Parathyroid adenoma (tissue), 2 donors: ENCODE data around the gene MNT.

Source experiments
- H2AFZ ChIP-seq: fragments of 300-600 bp; sonication (generic); one replicate; pipeline ENCODE4 v1.7.0; 2017; ENCODE audit warnings: antibody characterized with exemption, mild to moderate bottlenecking
- H3K27ac ChIP-seq: fragments of 300-600 bp; sonication (generic); one replicate; pipeline ENCODE4 v1.7.0; 2017
- H3K27me3 ChIP-seq: fragments of 300-600 bp; sonication (generic); one replicate; pipeline ENCODE4 v1.7.0; 2017; ENCODE audit warnings: low read length; ENCODE audit not compliant: control insufficient read depth, insufficient read depth
- H3K36me3 ChIP-seq: fragments of 300-600 bp; sonication (generic); one replicate; pipeline ENCODE4 v1.7.0; 2017; ENCODE audit warnings: low read length; ENCODE audit not compliant: control insufficient read depth, insufficient read depth
- H3K4me1 ChIP-seq: fragments of 300-600 bp; sonication (generic); one replicate; pipeline ENCODE4 v1.7.0; 2017; ENCODE audit warnings: control low read depth
- H3K4me2 ChIP-seq: fragments of 300-600 bp; sonication (generic); one replicate; pipeline ENCODE4 v1.7.0; 2017; ENCODE audit warnings: low read length
- H3K4me3 ChIP-seq: fragments of 300-600 bp; sonication (generic); one replicate; pipeline ENCODE4 v1.7.0; 2017; ENCODE audit warnings: low read depth, low read length
- H3K79me2 ChIP-seq: fragments of 300-600 bp; sonication (generic); one replicate; pipeline ENCODE4 v1.7.0; 2017; ENCODE audit warnings: control low read depth
- H3K9ac ChIP-seq: fragments of 300-600 bp; sonication (generic); one replicate; pipeline ENCODE4 v1.7.0; 2017; ENCODE audit warnings: mild to moderate bottlenecking
- H3K9me3 ChIP-seq: fragments of 300-600 bp; sonication (generic); one replicate; pipeline ENCODE4 v1.7.0; 2017; ENCODE audit warnings: low read length; ENCODE audit not compliant: control insufficient read depth
- TF ChIP-seq, protein P1 (sequence below): fragments of 300-600 bp; sonication (generic); IDR thresholded peaks from one replicate; pipeline ENCODE4 v1.7.0; 2017; ENCODE audit warnings: antibody characterized with exemption, mild to moderate bottlenecking
- donor health status: primary hyperparathyroidism.

MNT gene

GRCh38 chr17:2371183-2372130 is 29.4 kb downstream of the MNT start:
- Histone ChIP-seq H3K9me3 (no peaks in the 10 kb centered on the region), H3K9ac (no peak overlapping the region), H3K27ac (no peak overlapping the region), H3K79me2 (no peaks in the 10 kb centered on the region), H2AFZ (no peak overlapping the region), H3K4me1 (no peaks in the 10 kb centered on the region), H3K36me3 (no peaks in the 10 kb centered on the region), H3K4me2 (no peak overlapping the region), H3K27me3 (no peaks in the 10 kb centered on the region), H3K4me3 (no peak overlapping the region)
- TF ChIP-seq, protein P1, sequence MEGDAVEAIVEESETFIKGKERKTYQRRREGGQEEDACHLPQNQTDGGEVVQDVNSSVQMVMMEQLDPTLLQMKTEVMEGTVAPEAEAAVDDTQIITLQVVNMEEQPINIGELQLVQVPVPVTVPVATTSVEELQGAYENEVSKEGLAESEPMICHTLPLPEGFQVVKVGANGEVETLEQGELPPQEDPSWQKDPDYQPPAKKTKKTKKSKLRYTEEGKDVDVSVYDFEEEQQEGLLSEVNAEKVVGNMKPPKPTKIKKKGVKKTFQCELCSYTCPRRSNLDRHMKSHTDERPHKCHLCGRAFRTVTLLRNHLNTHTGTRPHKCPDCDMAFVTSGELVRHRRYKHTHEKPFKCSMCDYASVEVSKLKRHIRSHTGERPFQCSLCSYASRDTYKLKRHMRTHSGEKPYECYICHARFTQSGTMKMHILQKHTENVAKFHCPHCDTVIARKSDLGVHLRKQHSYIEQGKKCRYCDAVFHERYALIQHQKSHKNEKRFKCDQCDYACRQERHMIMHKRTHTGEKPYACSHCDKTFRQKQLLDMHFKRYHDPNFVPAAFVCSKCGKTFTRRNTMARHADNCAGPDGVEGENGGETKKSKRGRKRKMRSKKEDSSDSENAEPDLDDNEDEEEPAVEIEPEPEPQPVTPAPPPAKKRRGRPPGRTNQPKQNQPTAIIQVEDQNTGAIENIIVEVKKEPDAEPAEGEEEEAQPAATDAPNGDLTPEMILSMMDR: no peak

GRCh38 chr17:2370211-2370589 is 30.7 kb downstream of the MNT start:
- no peak overlapping the region for H3K9ac ChIP-seq

GRCh38 chr17:2369551-2370210 is 31.2 kb downstream of the MNT start:
- H3K27me3 ChIP-seq: no peaks in the 10 kb centered on the region
- H3K36me3 ChIP-seq: no peaks in the 10 kb centered on the region
- H3K27ac ChIP-seq: no peak overlapping the region
- no peak overlapping the region for H3K9ac ChIP-seq
- H3K4me1 ChIP-seq: no peaks in the 10 kb centered on the region
- H3K79me2 ChIP-seq: no peaks in the 10 kb centered on the region
- TF ChIP-seq, protein P1: no peak
- no peak overlapping the region for H3K4me3 ChIP-seq
- H3K4me2 ChIP-seq: no peak overlapping the region
- no peaks in the 10 kb centered on the region for H3K9me3 ChIP-seq
- H2AFZ ChIP-seq: no peak overlapping the region

More at GRCh38 chr17:2370211-2370589, 30.7 kb downstream of the MNT start:
- no peak overlapping the region for H3K27ac ChIP-seq
- no peaks in the 10 kb centered on the region for H3K79me2 ChIP-seq
- no peaks in the 10 kb centered on the region for H3K4me1 ChIP-seq
- no peak overlapping the region for H3K4me3 ChIP-seq
- H2AFZ ChIP-seq: no peak overlapping the region
- TF ChIP-seq, protein P1: no peak
- no peaks in the 10 kb centered on the region for H3K36me3 ChIP-seq
- no peak overlapping the region for H3K4me2 ChIP-seq
- no peaks in the 10 kb centered on the region for H3K27me3 ChIP-seq
- no peaks in the 10 kb centered on the region for H3K9me3 ChIP-seq

DNA sequence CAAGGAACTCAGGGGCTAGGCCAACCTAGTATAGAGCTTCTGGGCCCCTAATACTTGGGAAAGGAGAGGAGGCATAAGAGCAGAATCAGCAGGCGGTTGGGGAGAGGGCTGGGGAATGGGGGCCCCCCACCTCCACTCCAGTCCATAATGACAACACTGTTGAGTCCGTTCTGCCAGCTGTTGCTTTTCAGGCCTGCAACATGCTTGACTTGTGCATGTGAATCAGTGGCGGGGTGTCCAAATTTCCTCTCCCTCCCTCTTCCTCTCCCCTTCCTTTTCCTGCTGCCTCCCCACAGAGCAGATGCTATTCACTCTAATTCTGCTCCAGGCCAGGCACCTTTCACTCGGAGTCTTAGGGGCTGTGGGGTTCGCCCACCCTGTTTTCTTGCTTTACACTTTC is 31.8 kb downstream of the MNT start:
- Histone ChIP-seq H3K9ac (no peak overlapping the region), H3K9me3 (no peaks in the 10 kb centered on the region), H3K4me1 (no peaks in the 10 kb centered on the region), H3K4me3 (no peak overlapping the region), H2AFZ (no peak overlapping the region), H3K79me2 (no peaks in the 10 kb centered on the region), H3K4me2 (no peak overlapping the region), H3K27ac (no peak overlapping the region), H3K36me3 (no peaks in the 10 kb centered on the region), H3K27me3 (no peaks in the 10 kb centered on the region)
- TF ChIP-seq, protein P1: no peak
